Gastrocnemius medialis (tissue), 4 donors: ENCODE measurements around the gene WWOX. TPM values are rescaled to one million over a fixed set of nuclear protein-coding genes. Genes with fewer than 3 reads are reported as not detected.
"Not testable (repeated sequence)": the region's sequence is repeated elsewhere in the genome, so short reads cannot be mapped to it uniquely, and the experiment has no call there.

Experiments
- ATAC-seq, 2 donors: fragments of 150-250 bp; one replicate each; pipeline ENCODE4 v1.9.1; 2016
- DNase-seq, 2 donors: peaks; one replicate each; pipeline ENCODE4 v3.0.0-alpha.2; 2019
- H3K27ac ChIP-seq, 4 donors: fragments of 200-600 bp; sonication (generic); 1 replicate in 1 of 4; 2 replicates in 3 of 4; pipeline ENCODE4 v1.5.1; 2016 to 2018; ENCODE audit warnings: mild to moderate bottlenecking in 2 of 4, moderate library complexity in 1 of 4
- H3K27me3 ChIP-seq, 3 donors: fragments of 200-600 bp; sonication (generic) in 2 of 3; 1 replicate in 1 of 3; 2 replicates in 2 of 3; pipeline versions ENCODE4 v1.5.1 to v1.6.0; 2016 to 2019; ENCODE audit warnings: mild to moderate bottlenecking in 1 of 3, moderate library complexity in 1 of 3
- H3K36me3 ChIP-seq, 2 donors: fragments of 200-600 bp; sonication (generic) in 1 of 2; one replicate each; pipeline ENCODE4 v1.5.1; 2017 to 2018
- H3K4me1 ChIP-seq, 2 donors: fragments of 200-600 bp; sonication (generic) in 1 of 2; one replicate each; pipeline ENCODE4 v1.5.1; 2016 to 2017; ENCODE audit warnings: mild to moderate bottlenecking in 2 of 2
- H3K4me3 ChIP-seq, 4 donors: fragments of 200-600 bp; sonication (generic) in 3 of 4; 1 replicate in 1 of 4; 2 replicates in 3 of 4; pipeline ENCODE4 v1.5.1; 2016 to 2019; ENCODE audit warnings: mild to moderate bottlenecking in 2 of 4
- H3K9me3 ChIP-seq, 3 donors: fragments of 200-600 bp; sonication (generic) in 2 of 3; 1 replicate in 1 of 3; 2 replicates in 2 of 3; pipeline ENCODE4 v1.5.1; 2016 to 2019
- POLR2A ChIP-seq, 2 donors: fragments of 450-650 bp; IDR thresholded peaks; one replicate each; pipeline ENCODE4 v1.6.1; 2017; ENCODE audit warnings: antibody characterized with exemption in 2 of 2, mild to moderate bottlenecking in 2 of 2, moderate library complexity in 2 of 2
- in situ Hi-C, 4 donors: fragments of 200-750 bp; cut with MboI; loops; one replicate each; pipeline versions ENCODE4 v1.15.0 to v1.8.0; 2017; ENCODE audit warnings: low sequenced_read_pairs in 4 of 4
- intact Hi-C: fragments of 100-400 bp; cut with DNase I; formaldehyde crosslinking; loops from one replicate; pipeline ENCODE4 v1.15.1; 2023; ENCODE audit warnings: low total_unique reads
- total RNA-seq, 4 donors: library from RNA; depleted of rRNA; stranded (reverse); fragments of >200 nt; gene quantifications; one replicate each; pipeline versions ENCODE4 v1.1.0 to v1.2.3, GENCODE V29; 2016
- TF ChIP-seq, protein P1 (sequence below), 5 experiments: fragments of 450-650 bp in 3 of 5; fragments of 200-600 bp in 2 of 5; sonication (generic) in 2 of 5; IDR thresholded peaks in 4 of 5; conservative IDR thresholded peaks in 1 of 5; 1 replicate in 4 of 5; 2 replicates in 1 of 5; pipeline ENCODE4 v1.5.1; 2016 to 2019; ENCODE audit warnings: antibody characterized with exemption in 5 of 5, mild to moderate bottlenecking in 3 of 5, moderate library complexity in 3 of 5

Gene WWOX
- total RNA-seq: 10 to 100 TPM in 1 of 4 donors, 1 to 10 TPM in 3; 3.3 to 13.0 (median 6.0) TPM

DNA sequence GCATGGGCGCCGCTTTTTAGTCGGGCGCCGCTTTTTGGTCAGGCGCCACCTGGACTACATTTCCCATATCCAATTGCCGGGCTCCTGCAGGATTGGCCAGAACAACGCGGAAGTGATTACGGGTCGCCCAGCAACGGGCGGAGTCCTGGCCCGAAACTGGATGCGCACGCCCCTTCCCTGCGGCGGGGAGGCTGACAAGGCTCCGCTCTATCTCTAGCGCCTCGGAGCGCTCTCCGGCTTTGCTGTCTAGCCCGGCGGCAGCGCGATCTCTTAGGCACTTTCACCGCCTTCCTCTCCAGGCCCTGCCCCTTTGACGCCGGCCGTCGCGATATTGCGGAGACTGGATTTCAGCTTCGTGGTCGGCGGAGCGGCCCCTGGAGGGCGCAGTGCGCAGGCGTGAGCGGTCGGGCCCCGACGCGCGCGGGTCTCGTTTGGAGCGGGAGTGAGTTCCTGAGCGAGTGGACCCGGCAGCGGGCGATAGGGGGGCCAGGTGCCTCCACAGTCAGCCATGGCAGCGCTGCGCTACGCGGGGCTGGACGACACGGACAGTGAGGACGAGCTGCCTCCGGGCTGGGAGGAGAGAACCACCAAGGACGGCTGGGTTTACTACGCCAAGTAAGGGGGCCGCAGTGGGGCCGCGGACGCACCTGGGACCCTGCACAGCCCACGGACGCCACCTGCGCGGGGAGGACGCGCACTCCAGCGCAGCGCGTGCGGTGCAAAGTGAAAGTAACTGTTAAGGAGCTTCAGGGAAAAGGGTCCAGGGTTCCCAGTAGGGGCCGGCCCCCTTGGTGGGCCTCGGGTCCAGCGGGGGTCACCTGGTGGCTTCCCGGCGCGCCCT lies at the start of gene WWOX:
WWOX (plus strand) TSS at position 384 of the 841 bp plus-strand sequence.
- TF ChIP-seq, protein P1, sequence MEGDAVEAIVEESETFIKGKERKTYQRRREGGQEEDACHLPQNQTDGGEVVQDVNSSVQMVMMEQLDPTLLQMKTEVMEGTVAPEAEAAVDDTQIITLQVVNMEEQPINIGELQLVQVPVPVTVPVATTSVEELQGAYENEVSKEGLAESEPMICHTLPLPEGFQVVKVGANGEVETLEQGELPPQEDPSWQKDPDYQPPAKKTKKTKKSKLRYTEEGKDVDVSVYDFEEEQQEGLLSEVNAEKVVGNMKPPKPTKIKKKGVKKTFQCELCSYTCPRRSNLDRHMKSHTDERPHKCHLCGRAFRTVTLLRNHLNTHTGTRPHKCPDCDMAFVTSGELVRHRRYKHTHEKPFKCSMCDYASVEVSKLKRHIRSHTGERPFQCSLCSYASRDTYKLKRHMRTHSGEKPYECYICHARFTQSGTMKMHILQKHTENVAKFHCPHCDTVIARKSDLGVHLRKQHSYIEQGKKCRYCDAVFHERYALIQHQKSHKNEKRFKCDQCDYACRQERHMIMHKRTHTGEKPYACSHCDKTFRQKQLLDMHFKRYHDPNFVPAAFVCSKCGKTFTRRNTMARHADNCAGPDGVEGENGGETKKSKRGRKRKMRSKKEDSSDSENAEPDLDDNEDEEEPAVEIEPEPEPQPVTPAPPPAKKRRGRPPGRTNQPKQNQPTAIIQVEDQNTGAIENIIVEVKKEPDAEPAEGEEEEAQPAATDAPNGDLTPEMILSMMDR (IDR thresholded peaks at IDR 0.05 in 4 of 5, conservative IDR thresholded peaks at IDR 0.05 in 1 of 5): peak in 4 of 5 experiments; percentile 63 to 90 (median 80)
- peak; percentile 33 to 60 for TF ChIP-seq POLR2A (IDR thresholded peaks at IDR 0.05)
- Histone ChIP-seq H3K36me3 (no peaks in the 10 kb centered on the region), H3K9me3 (no peaks in the 10 kb centered on the region), H3K4me3 (peak within 1 kb of the TSS; percentile 79 to 93 (median 92)), H3K27me3 (no peaks in the 10 kb centered on the region), H3K27ac (peak within 1 kb of the TSS; percentile 83 to 90 (median 86)), H3K4me1 (peaks cover 5 to 6% of the 10 kb centered on the region in 2 donors)
- DNase-seq: peak; percentile 91 to 95
- ATAC-seq: peak; percentile 95 to 97
- in situ Hi-C loops: loop anchor here in 3 of 4 donors (25.0 kb wide), 3 partner anchors 663 to 1513 kb away; partner anchors contain the start of gene MAF (in 1 of the 3)
- intact Hi-C loops: loop anchor here (1.0 to 5.0 kb wide), 3 partner anchors 377 to 908 kb away; partner anchors contain the start of genes MON1B and NUDT7

DNA sequence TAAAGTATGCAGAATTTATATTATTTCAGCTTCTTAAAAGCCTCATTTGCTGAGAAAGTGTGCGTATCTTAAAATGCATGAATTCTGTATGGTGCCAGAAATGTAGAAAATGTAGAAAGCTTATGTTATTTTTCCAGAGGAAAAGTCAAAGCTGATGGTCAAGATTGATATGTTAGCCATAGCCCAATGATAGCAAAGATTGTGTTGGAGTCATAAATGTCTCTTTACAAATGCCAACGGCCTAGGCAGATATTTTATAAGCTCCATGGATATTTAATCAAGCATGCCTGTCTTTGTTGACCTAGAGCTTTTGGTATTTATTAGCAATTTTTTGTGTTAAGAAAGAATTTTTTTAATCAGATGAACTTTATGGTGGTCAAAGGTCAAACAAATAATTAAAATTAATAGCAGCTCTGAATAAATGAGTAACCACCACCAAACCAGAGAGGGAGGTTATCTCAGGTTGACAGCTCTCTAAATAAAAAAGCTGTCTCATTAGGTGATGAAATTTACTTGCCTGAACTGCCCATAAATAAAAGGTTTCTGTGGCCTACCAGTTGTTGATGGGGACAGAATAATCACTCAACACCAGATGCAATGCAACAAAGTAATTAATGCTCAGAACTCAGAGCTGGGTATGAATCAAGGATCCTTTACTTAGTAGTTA lies 48.6 kb upstream of the WWOX start:
- H3K9me3 ChIP-seq: no peaks in the 10 kb centered on the region
- DNase-seq (no peak), ATAC-seq (no peak)
- H3K4me1 ChIP-seq: peaks cover 0 to under 1% of the 10 kb centered on the region in 2 donors
- H3K36me3 ChIP-seq: no peaks in the 10 kb centered on the region
- intact Hi-C loops: no loop called here
- no peak overlapping the region for H3K27ac ChIP-seq
- TF ChIP-seq, protein P1 (IDR thresholded peaks at IDR 0.05 in 4 of 5, conservative IDR thresholded peaks at IDR 0.05 in 1 of 5): no peak
- TF ChIP-seq POLR2A (IDR thresholded peaks at IDR 0.05): no peak
- no peak overlapping the region for H3K4me3 ChIP-seq
- in situ Hi-C loops: no loop called here
- H3K27me3 ChIP-seq: no peaks in the 10 kb centered on the region

DNA sequence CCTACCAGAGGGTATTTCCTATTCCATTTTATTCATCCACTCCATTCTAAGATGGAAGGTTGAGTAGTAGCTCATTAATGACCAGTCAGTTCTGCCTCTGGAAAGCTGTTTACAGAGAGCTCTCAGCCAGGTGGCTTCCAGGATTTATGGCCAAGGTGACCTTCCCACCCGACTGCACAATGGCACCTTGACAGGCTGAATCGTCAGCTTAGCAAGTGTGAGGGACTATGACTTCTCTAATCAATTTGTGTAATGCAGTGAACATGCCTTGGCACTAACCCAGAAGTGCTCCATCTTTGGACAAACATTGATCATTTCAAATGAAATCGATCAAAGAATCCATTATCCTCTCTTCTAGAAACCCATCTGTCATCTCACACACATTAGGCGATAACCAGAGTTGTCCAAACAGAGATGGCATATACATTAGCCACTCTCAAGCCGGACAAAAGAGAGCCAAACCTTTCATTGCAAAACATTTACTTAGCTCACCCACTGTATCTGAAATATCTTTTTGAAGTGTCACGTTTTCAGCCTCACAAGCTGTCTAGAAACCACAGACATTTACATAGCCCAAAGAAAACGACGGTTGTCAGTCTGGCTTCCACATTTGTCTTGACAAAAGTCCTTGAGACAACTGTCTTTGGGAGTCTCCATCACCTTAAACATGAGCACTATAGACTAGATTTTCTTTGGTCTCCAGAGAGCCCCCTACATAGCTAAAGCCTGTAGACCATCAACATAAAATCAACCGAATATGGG lies 41.5 kb upstream of the WWOX start:
- ATAC-seq (no peak), DNase-seq (no peak)
- Histone ChIP-seq H3K36me3 (no peaks in the 10 kb centered on the region), H3K4me3 (no peak overlapping the region), H3K27me3 (no peaks in the 10 kb centered on the region), H3K9me3 (no peaks in the 10 kb centered on the region), H3K27ac (no peak overlapping the region), H3K4me1 (no peaks in the 10 kb centered on the region)
- in situ Hi-C loops: no loop called here
- intact Hi-C loops: no loop called here
- TF ChIP-seq POLR2A (IDR thresholded peaks at IDR 0.05): no peak

DNA sequence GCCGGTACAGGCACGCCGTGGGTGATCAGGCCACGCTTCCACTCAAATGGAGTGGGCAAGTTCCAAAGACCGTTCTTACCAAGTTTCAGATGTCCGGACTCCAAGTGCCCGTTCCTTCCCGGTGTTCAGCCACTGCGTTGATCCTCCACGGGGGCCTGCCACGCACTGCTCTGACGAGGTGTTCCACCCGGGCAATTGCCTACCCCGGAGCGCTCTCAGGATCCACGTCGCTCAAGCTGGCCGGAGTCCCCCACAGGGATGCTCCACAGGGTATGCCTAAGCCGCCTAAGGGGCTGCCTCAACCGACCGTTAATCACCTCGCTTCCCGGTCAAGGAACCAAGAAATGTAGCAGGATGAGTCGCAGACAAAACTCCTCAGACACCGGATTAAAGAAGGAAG lies 39.6 kb upstream of the WWOX start:
- ATAC-seq, intact Hi-C loops, H3K4me1 ChIP-seq, H3K27me3 ChIP-seq, H3K9me3 ChIP-seq, H3K36me3 ChIP-seq, in situ Hi-C loops, DNase-seq, H3K4me3 ChIP-seq, H3K27ac ChIP-seq: not testable (repeated sequence)

- H3K27ac ChIP-seq: no peak overlapping the region
- no peaks in the 10 kb centered on the region for H3K9me3 ChIP-seq
- DNase-seq (no peak), ATAC-seq (no peak)
- no peak overlapping the region for H3K4me3 ChIP-seq
- in situ Hi-C loops (no loop called here), intact Hi-C loops (no loop called here)
- no peaks in the 10 kb centered on the region for H3K27me3 ChIP-seq
- H3K4me1 ChIP-seq: no peaks in the 10 kb centered on the region
- H3K36me3 ChIP-seq: no peaks in the 10 kb centered on the region
- no peak for TF ChIP-seq POLR2A (IDR thresholded peaks at IDR 0.05)
- TF ChIP-seq, protein P1 (IDR thresholded peaks at IDR 0.05 in 4 of 5, conservative IDR thresholded peaks at IDR 0.05 in 1 of 5): no peak
These were observed 39.2 kb upstream of the WWOX start for GRCh38 chr16:78060295-78060694.
